Small intestine (tissue), 7 donors: Measurements from ENCODE around the gene TNFAIP1. TPM values are rescaled to one million over a fixed set of nuclear protein-coding genes. Genes with fewer than 3 reads are reported as not detected.

Source experiments
- DNase-seq, 2 donors: peaks; one replicate each; pipeline versions ENCODE4 v3.0.0 to v3.0.0-alpha.2; 2013
- FAIRE-seq: peaks from 2 replicates; lab custom pipeline; 2012; peaks lifted over from hg19 to GRCh38; lab: Jason Lieb, UNC
- H3K27ac ChIP-seq, 3 donors: one replicate each; pipeline ENCODE4 v1.5.1; 2013; ENCODE audit warnings: low read length in 2 of 3, mild to moderate bottlenecking in 2 of 3, control low read depth in 1 of 3, inconsistent platforms in 1 of 3, low read depth in 1 of 3, moderate library complexity in 1 of 3
- H3K27me3 ChIP-seq, 3 donors: one replicate each; pipeline ENCODE4 v1.6.1; 2013; ENCODE audit warnings: low read length in 3 of 3, inconsistent platforms in 1 of 3; ENCODE audit not compliant: control insufficient read depth in 3 of 3, insufficient read depth in 3 of 3
- H3K36me3 ChIP-seq, 3 donors: one replicate each; pipeline ENCODE4 v1.6.1; 2013; ENCODE audit warnings: low read length in 3 of 3, inconsistent platforms in 1 of 3, low read depth in 1 of 3, mild to moderate bottlenecking in 1 of 3, moderate library complexity in 1 of 3; ENCODE audit not compliant: control insufficient read depth in 3 of 3, insufficient read depth in 2 of 3
- H3K4me1 ChIP-seq, 3 donors: one replicate each; pipeline ENCODE4 v1.6.1; 2013; ENCODE audit warnings: low read length in 2 of 3, inconsistent platforms in 1 of 3, low read depth in 1 of 3, mild to moderate bottlenecking in 1 of 3, moderate library complexity in 1 of 3; ENCODE audit not compliant: control insufficient read depth in 3 of 3, insufficient read depth in 2 of 3
- H3K4me3 ChIP-seq, 3 donors: one replicate each; pipeline ENCODE4 v1.5.1; 2013; ENCODE audit warnings: low read length in 3 of 3, control low read depth in 1 of 3, inconsistent platforms in 1 of 3, low read depth in 1 of 3, mild to moderate bottlenecking in 1 of 3, moderate library complexity in 1 of 3
- H3K9me3 ChIP-seq, 2 donors: one replicate each; pipeline ENCODE4 v1.6.1; 2013; ENCODE audit warnings: low read depth in 1 of 2, low read length in 1 of 2; ENCODE audit not compliant: control insufficient read depth in 2 of 2, insufficient read depth in 1 of 2
- WGBS, 3 donors: extraction: QIAGEN DNeasy Blood & Tissue Kit; methylation state at CpG; one replicate each; pipeline ENCODE4 v1.1.7; 2013; 5-methylcytosine and 5-hydroxymethylcytosine counted together
- polyA plus RNA-seq, 4 donors: library from polyadenylated mRNA; stranded (reverse) in 3 of 4; unstranded in 1 of 4; fragments of 200-250 nt in 3 of 4; fragments of 120-200 nt in 1 of 4; gene quantifications; one replicate each; pipeline versions ENCODE4 v1.2.1 to v1.2.3, GENCODE V29; 2013
- donor health status: healthy with polysubstance abuse.
- donor health status: control.
- donor health status: control.
- donor health status: Bipolar disorder and iron deficiency.
- donor health status: healthy.

TNFAIP1 gene
- polyA plus RNA-seq, 4 donors = 16.1 to 30.6 (median 17.5) TPM

- Histone ChIP-seq H3K4me1 (peaks cover 0 to 26% (median 0%) of the 10 kb centered on the region in 3 donors), H3K27ac (no peak overlapping the region), H3K4me3 (no peak overlapping the region), H3K36me3 (peaks cover 0 to 40% (median 3%) of the 10 kb centered on the region in 3 donors), H3K9me3 (no peaks in the 10 kb centered on the region), H3K27me3 (no peaks in the 10 kb centered on the region)
- no peak for DNase-seq
- no peak for FAIRE-seq
- 84 to 96% (median 92%) methylated on average over 11 of the region's 11 CpGs for WGBS, 3 donors
These were observed 52.5 kb downstream of the TNFAIP1 start for GRCh38 chr17:28388106-28388505.

GRCh38 chr17:28390141-28390540 is 54.6 kb downstream of the TNFAIP1 start:
- Histone ChIP-seq H3K4me3 (no peak overlapping the region), H3K27ac (no peak overlapping the region), H3K27me3 (no peaks in the 10 kb centered on the region), H3K4me1 (peaks cover 0 to 35% (median 0%) of the 10 kb centered on the region in 3 donors), H3K36me3 (peaks cover 0 to 47% (median 3%) of the 10 kb centered on the region in 3 donors), H3K9me3 (no peaks in the 10 kb centered on the region)
- no peak for FAIRE-seq
- no peak for DNase-seq
- 26 to 69% (median 33%) methylated on average over 1 of the region's 1 CpG for WGBS, 3 donors

- no peaks in the 10 kb centered on the region for H3K27me3 ChIP-seq
- peaks cover 0 to 51% (median 3%) of the 10 kb centered on the region in 3 donors for H3K36me3 ChIP-seq
- H3K9me3 ChIP-seq = no peaks in the 10 kb centered on the region
- WGBS, 3 donors = 22 to 74% (median 51%) methylated on average over 2 of the region's 2 CpGs
- DNase-seq (no peak), FAIRE-seq (no peak)
- no peak overlapping the region for H3K27ac ChIP-seq
- no peak overlapping the region for H3K4me3 ChIP-seq
- H3K4me1 ChIP-seq = peaks cover 0 to 36% (median 0%) of the 10 kb centered on the region in 3 donors
These were observed 55.0 kb downstream of the TNFAIP1 start for GRCh38 chr17:28390563-28390962.

GRCh38 chr17:28390984-28391383 is 55.4 kb downstream of the TNFAIP1 start:
- Histone ChIP-seq H3K27ac (no peak overlapping the region), H3K4me1 (peaks cover 0 to 37% (median 0%) of the 10 kb centered on the region in 3 donors), H3K9me3 (no peaks in the 10 kb centered on the region), H3K27me3 (no peaks in the 10 kb centered on the region), H3K4me3 (no peak overlapping the region), H3K36me3 (peaks cover 0 to 54% (median 3%) of the 10 kb centered on the region in 3 donors)
- DNase-seq (no peak), FAIRE-seq (no peak)
- WGBS, 3 donors = 92 to 100% (median 96%) methylated on average over 1 of the region's 1 CpG

- Histone ChIP-seq H3K4me3 (no peak overlapping the region), H3K9me3 (no peaks in the 10 kb centered on the region), H3K36me3 (peaks cover 0 to 57% (median 3%) of the 10 kb centered on the region in 3 donors), H3K27ac (no peak overlapping the region), H3K4me1 (peaks cover 0 to 41% (median 0%) of the 10 kb centered on the region in 3 donors), H3K27me3 (no peaks in the 10 kb centered on the region)
- FAIRE-seq (no peak), DNase-seq (no peak)
- 61 to 82% (median 62%) methylated on average over 2 of the region's 2 CpGs for WGBS, 3 donors
These were observed 55.8 kb downstream of the TNFAIP1 start for GRCh38 chr17:28391401-28391800.

GRCh38 chr17:28392491-28392890 is 56.9 kb downstream of the TNFAIP1 start:
- Histone ChIP-seq H3K27me3 (no peaks in the 10 kb centered on the region), H3K36me3 (peaks cover 0 to 65% (median 3%) of the 10 kb centered on the region in 3 donors), H3K4me1 (peaks cover 0 to 52% (median 0%) of the 10 kb centered on the region in 3 donors), H3K27ac (no peak overlapping the region), H3K9me3 (no peaks in the 10 kb centered on the region), H3K4me3 (no peak overlapping the region)
- 79 to 89% (median 84%) methylated on average over 10 of the region's 10 CpGs for WGBS, 3 donors
- no peak for DNase-seq
- no peak for FAIRE-seq

GRCh38 chr17:28394337-28395116 is 59.0 kb downstream of the TNFAIP1 start:
- H3K36me3 ChIP-seq = peaks cover 0 to 71% (median 2%) of the 10 kb centered on the region in 3 donors
- FAIRE-seq (no peak), DNase-seq (peak; percentile 36 to 63)
- H3K27me3 ChIP-seq = no peaks in the 10 kb centered on the region
- H3K27ac ChIP-seq = peak overlapping the region in 1 of 3 donors; percentile 49
- H3K9me3 ChIP-seq = no peaks in the 10 kb centered on the region
- H3K4me3 ChIP-seq = no peak overlapping the region
- 56 to 73% (median 72%) methylated on average over 7 of the region's 7 CpGs for WGBS, 3 donors
- H3K4me1 ChIP-seq = peaks cover 0 to 69% (median 0%) of the 10 kb centered on the region in 3 donors

- WGBS, 3 donors = 61 to 73% (median 63%) methylated on average over 2 of the region's 2 CpGs
- H3K27ac ChIP-seq = peak overlapping the region in 1 of 3 donors; percentile 49
- no peaks in the 10 kb centered on the region for H3K9me3 ChIP-seq
- no peak for FAIRE-seq
- H3K4me1 ChIP-seq = peaks cover 0 to 71% (median 0%) of the 10 kb centered on the region in 3 donors
- H3K4me3 ChIP-seq = no peak overlapping the region
- peaks cover 2 to 77% (median 4%) of the 10 kb centered on the region in 3 donors for H3K36me3 ChIP-seq
- H3K27me3 ChIP-seq = no peaks in the 10 kb centered on the region
- DNase-seq = no peak
These were observed 59.9 kb downstream of the TNFAIP1 start for GRCh38 chr17:28395426-28395825.
